NCI-H1694 treated with DMSO at 0.1 percent for 48 hours (cell line): Measurements from ENCODE around the gene IL20RA.
A peak's percentile ranks its signal among the peaks of the same experiment; 100 is the strongest.

Experiments
- DNase-seq: peaks from one replicate; lab custom pipeline; 2025; lab: John Stamatoyannopoulos, UW

The IL20RA gene

GRCh38 chr6:137045222-137045789, 541 bp upstream of the IL20RA start:
- no peak for DNase-seq

- DNase-seq, result no peak
These were observed 927 bp downstream of the IL20RA start for GRCh38 chr6:137043710-137044365.

GRCh38 chr6:137040393-137040792, 4.4 kb downstream of the IL20RA start:
- DNase-seq, result no peak

- no peak for DNase-seq
These were observed 5.8 kb downstream of the IL20RA start for GRCh38 chr6:137039010-137039409.

GRCh38 chr6:137036566-137037300, 8.0 kb downstream of the IL20RA start:
- DNase-seq, result no peak

- no peak for DNase-seq
These were observed 10.9 kb downstream of the IL20RA start for GRCh38 chr6:137033828-137034227.

- DNase-seq, result no peak
These were observed 13.6 kb downstream of the IL20RA start for GRCh38 chr6:137031122-137031521.

- no peak for DNase-seq
These were observed 15.9 kb downstream of the IL20RA start for GRCh38 chr6:137028912-137029311.

GRCh38 chr6:137025786-137026730, 18.7 kb downstream of the IL20RA start:
- no peak for DNase-seq

GRCh38 chr6:137024237-137024990, 20.4 kb downstream of the IL20RA start:
- DNase-seq, result no peak

- DNase-seq, result no peak
These were observed 24.0 kb downstream of the IL20RA start for GRCh38 chr6:137020776-137021175.

GRCh38 chr6:137019476-137020272, 25.1 kb downstream of the IL20RA start:
- no peak for DNase-seq

- no peak for DNase-seq
These were observed 27.7 kb downstream of the IL20RA start for GRCh38 chr6:137017081-137017480.

- DNase-seq, result no peak
These were observed 28.4 kb downstream of the IL20RA start for GRCh38 chr6:137016356-137016755.

GRCh38 chr6:137015943-137016342, 28.8 kb downstream of the IL20RA start:
- DNase-seq, result no peak

GRCh38 chr6:137013738-137014602, 30.8 kb downstream of the IL20RA start:
- DNase-seq, result peak; percentile 23

- no peak for DNase-seq
These were observed 31.7 kb downstream of the IL20RA start for GRCh38 chr6:137013031-137013430.

GRCh38 chr6:137011406-137011805, 33.4 kb downstream of the IL20RA start:
- DNase-seq, result no peak

- DNase-seq, result no peak
These were observed 34.5 kb downstream of the IL20RA start for GRCh38 chr6:137010128-137010718.
